ENCODE measurements around the gene PARP1.

Gene PARP1

GRCh38 chr1:226428791-226429461, 21.0 kb upstream of the PARP1 start:
- DNase-seq (ENCODE audit: low spot score): peak; percentile 57

- no peak for DNase-seq (ENCODE audit: low spot score)
Observed at GRCh38 chr1:226428348-226428747, 20.5 kb upstream of the PARP1 start.

- peak; percentile 45 for DNase-seq (ENCODE audit: low spot score)
Observed at GRCh38 chr1:226427131-226427530, 19.2 kb upstream of the PARP1 start.

- peak; percentile 38 for DNase-seq (ENCODE audit: low spot score)
Observed at GRCh38 chr1:226426395-226426794, 18.5 kb upstream of the PARP1 start.

GRCh38 chr1:226425431-226426031, 17.6 kb upstream of the PARP1 start:
- DNase-seq (ENCODE audit: low spot score): peak; percentile 31

GRCh38 chr1:226425004-226425378, 17.1 kb upstream of the PARP1 start:
- DNase-seq (ENCODE audit: low spot score): no peak

- DNase-seq (ENCODE audit: low spot score): peak; percentile 64
Observed at GRCh38 chr1:226424221-226425003, 16.5 kb upstream of the PARP1 start.

- DNase-seq (ENCODE audit: low spot score): peak; percentile 28
Observed at GRCh38 chr1:226422478-226422877, 14.6 kb upstream of the PARP1 start.

GRCh38 chr1:226420897-226421296, 13.0 kb upstream of the PARP1 start:
- DNase-seq (ENCODE audit: low spot score): peak; percentile 9

GRCh38 chr1:226420328-226420727, 12.4 kb upstream of the PARP1 start:
- peak; percentile 18 for DNase-seq (ENCODE audit: low spot score)

- peak; percentile 54 for DNase-seq (ENCODE audit: low spot score)
Observed at GRCh38 chr1:226419284-226420029, 11.6 kb upstream of the PARP1 start.

GRCh38 chr1:226417830-226418546, 10.1 kb upstream of the PARP1 start:
- no peak for DNase-seq (ENCODE audit: low spot score)

- no peak for DNase-seq (ENCODE audit: low spot score)
Observed at GRCh38 chr1:226417350-226417749, 9.5 kb upstream of the PARP1 start.

GRCh38 chr1:226414098-226414698, 6.3 kb upstream of the PARP1 start:
- peak; percentile 31 for DNase-seq (ENCODE audit: low spot score)

GRCh38 chr1:226411619-226412018, 3.7 kb upstream of the PARP1 start:
- no peak for DNase-seq (ENCODE audit: low spot score)

GRCh38 chr1:226410958-226411357, 3.1 kb upstream of the PARP1 start:
- no peak for DNase-seq (ENCODE audit: low spot score)

- peak; percentile 15 for DNase-seq (ENCODE audit: low spot score)
Observed at GRCh38 chr1:226409392-226409791, 1.5 kb upstream of the PARP1 start.

GRCh38 chr1:226408285-226409184, 642 bp upstream of the PARP1 start:
- peak; percentile 54 for DNase-seq (ENCODE audit: low spot score)

GRCh38 chr1:226407199-226407496, 745 bp downstream of the PARP1 start:
- no peak for DNase-seq (ENCODE audit: low spot score)

- no peak for DNase-seq (ENCODE audit: low spot score)
Observed at GRCh38 chr1:226406401-226406881, 1.5 kb downstream of the PARP1 start.

Data from left forelimb (tissue), 1 donor.